Measurements from ENCODE around the gene MECP2.

DNA sequence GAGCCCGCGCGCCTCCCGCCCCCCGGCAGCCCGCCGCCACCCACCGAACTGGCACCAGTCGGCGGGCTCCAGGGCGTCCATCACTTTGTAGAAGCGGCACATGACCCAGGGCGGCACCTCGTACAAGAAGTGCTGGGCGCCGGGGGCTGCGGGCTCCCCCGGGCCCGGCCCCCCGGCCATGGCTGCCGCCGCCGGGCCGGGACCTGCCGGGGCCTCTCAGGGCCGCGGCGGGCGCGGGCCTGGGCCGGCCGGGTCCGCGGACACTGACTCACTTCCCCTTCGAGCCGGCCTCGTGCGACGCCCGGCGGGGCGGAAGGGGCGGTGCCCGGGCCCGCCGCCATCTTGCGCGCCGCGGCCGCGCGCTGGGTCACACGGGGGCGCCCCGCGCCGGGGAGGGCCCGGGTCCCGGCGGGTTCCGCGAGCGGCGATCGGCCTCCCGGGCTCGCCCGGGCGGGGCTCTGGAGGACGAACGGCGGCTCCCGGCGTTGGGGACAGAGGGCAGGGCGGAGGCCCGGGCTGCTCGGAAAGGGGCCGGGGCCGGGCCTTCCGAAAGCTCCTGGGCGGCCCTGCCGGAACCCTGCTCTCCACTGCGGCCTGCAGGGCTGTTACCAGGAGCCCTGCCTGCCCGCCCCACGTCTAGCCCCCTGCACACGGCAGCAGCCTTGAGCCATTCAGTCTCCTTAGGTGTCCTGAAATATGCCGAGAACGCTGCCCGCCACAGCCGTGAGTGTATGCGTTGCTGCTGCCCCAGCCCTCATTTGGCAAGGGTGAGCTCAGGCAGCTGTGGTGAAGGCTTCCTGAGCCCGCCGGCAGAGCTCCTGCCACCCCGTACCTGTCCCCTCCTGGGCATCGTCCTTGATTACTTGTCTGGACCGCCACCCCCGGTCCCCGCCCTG is 77.6 kb downstream of the MECP2 start, which contains the start of gene IRAK1:
- TF ChIP-seq, protein P1, sequence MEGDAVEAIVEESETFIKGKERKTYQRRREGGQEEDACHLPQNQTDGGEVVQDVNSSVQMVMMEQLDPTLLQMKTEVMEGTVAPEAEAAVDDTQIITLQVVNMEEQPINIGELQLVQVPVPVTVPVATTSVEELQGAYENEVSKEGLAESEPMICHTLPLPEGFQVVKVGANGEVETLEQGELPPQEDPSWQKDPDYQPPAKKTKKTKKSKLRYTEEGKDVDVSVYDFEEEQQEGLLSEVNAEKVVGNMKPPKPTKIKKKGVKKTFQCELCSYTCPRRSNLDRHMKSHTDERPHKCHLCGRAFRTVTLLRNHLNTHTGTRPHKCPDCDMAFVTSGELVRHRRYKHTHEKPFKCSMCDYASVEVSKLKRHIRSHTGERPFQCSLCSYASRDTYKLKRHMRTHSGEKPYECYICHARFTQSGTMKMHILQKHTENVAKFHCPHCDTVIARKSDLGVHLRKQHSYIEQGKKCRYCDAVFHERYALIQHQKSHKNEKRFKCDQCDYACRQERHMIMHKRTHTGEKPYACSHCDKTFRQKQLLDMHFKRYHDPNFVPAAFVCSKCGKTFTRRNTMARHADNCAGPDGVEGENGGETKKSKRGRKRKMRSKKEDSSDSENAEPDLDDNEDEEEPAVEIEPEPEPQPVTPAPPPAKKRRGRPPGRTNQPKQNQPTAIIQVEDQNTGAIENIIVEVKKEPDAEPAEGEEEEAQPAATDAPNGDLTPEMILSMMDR (IDR thresholded peaks at IDR 0.05; ENCODE audit: poor library complexity): no peak
- no peak for TF ChIP-seq EZH2phosphoT487 (IDR thresholded peaks at IDR 0.05; ENCODE audit: low read depth, severe bottlenecking, unreplicated experiment)
- TF ChIP-seq EZH2 (IDR thresholded peaks at IDR 0.05; ENCODE audit: borderline replicate concordance): no peak

Measured in hepatocyte (in vitro differentiated cells).